ENCODE measurements around the gene LSM4. TPM values are rescaled to one million over a fixed set of nuclear protein-coding genes. Genes with fewer than 3 reads are reported as not detected.

The LSM4 gene
- total and polyA plus RNA-seq, 2 donors (not counting 3 experiments of a cell fraction or from before 2014, with no cell fraction given), result 118 to 119 TPM

DNA sequence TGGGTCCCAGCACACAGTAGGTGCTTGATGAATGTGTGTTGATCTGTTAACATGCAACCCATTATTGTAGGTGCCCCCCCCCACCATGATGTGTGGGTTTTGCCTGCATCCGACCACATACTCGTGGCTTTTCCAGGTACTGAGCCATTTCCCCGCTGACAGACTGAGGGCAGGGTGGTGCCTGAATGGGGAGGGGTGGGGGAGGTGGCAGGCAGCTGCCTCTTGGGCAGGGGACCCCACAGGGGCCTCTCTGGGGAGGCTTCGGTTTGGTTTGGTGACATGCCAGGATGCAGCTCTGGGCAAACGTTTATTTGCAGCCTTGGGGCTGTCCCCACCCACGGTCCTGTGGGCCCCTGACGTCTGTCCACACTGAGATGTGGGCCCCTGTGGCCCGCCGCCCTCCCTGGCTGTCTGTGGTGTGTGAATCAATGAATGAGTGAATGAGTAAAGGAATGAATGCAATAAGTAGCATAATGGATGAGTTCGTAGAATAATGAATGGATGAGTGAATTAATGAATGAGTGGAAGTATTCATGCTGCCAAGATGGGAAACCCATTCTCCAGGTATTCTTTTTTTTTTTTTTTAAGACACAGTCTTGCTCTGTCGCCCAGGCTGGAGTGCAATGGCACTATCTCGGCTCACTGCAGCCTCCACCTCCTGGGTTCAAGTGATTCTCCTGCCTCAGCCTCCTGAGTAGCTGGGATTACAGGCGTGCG is 32.4 kb downstream of the LSM4 start:
- Histone ChIP-seq H3K4me1 (ENCODE audit: control insufficient read depth, extremely low read depth, insufficient read depth, low read length) (peaks cover 16% of the 10 kb centered on the region), H3K4me3 (replicated peaks in 1 of 3; ENCODE audit: insufficient read depth in 1 of 3, low read depth in 1 of 3, low read length in 3 of 3) (no peak overlapping the region), H3K9ac (replicated peaks; ENCODE audit: extremely low read depth, insufficient read depth, low read length) (no peak overlapping the region), H4K20me1 (replicated peaks; ENCODE audit: control insufficient read depth, extremely low read depth, insufficient read depth, low read length) (no peaks in the 10 kb centered on the region), H3K27me3 (ENCODE audit: control insufficient read depth in 2 of 2, insufficient read depth in 2 of 2, low read length in 2 of 2) (no peaks in the 10 kb centered on the region), H3K9me1 (replicated peaks; ENCODE audit: control insufficient read depth, extremely low read depth, insufficient read depth, low read length) (no peaks in the 10 kb centered on the region), H2AFZ (ENCODE audit: low read depth, low read length) (no peak overlapping the region), H3K36me3 (ENCODE audit: control insufficient read depth in 2 of 2, extremely low read depth in 1 of 2, insufficient read depth in 2 of 2, low read length in 2 of 2) (no peaks in the 10 kb centered on the region), H3K27ac (ENCODE audit: insufficient read depth, low read depth, low read length) (no peak overlapping the region), H3K9me3 (replicated peaks; ENCODE audit: control insufficient read depth, insufficient read depth, low read length) (no peaks in the 10 kb centered on the region), H3K4me2 (ENCODE audit: insufficient read depth, low read length) (no peak overlapping the region), H3K79me2 (ENCODE audit: control insufficient read depth, insufficient read depth, low read length) (no peaks in the 10 kb centered on the region)
- TF ChIP-seq, protein P1, sequence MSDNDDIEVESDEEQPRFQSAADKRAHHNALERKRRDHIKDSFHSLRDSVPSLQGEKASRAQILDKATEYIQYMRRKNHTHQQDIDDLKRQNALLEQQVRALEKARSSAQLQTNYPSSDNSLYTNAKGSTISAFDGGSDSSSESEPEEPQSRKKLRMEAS (IDR thresholded peaks at IDR 0.05; ENCODE audit: insufficient read depth, insufficient read length), result no peak
- TF ChIP-seq GATA2 (IDR thresholded peaks at IDR 0.05; ENCODE audit: insufficient read depth, insufficient read length, low read depth, low read length) (no peak), JUN (IDR thresholded peaks at IDR 0.05; ENCODE audit: borderline replicate concordance, insufficient read depth, insufficient read length, low read depth) (no peak), FOS (IDR thresholded peaks at IDR 0.05; ENCODE audit: borderline replicate concordance, insufficient read depth, low read length) (no peak), MYC (IDR thresholded peaks at IDR 0.05; ENCODE audit: low read depth, low read length) (no peak), POLR2A (IDR thresholded peaks at IDR 0.05; ENCODE audit: low read depth, low read length) (no peak)
- TF ChIP-seq, protein P2, sequence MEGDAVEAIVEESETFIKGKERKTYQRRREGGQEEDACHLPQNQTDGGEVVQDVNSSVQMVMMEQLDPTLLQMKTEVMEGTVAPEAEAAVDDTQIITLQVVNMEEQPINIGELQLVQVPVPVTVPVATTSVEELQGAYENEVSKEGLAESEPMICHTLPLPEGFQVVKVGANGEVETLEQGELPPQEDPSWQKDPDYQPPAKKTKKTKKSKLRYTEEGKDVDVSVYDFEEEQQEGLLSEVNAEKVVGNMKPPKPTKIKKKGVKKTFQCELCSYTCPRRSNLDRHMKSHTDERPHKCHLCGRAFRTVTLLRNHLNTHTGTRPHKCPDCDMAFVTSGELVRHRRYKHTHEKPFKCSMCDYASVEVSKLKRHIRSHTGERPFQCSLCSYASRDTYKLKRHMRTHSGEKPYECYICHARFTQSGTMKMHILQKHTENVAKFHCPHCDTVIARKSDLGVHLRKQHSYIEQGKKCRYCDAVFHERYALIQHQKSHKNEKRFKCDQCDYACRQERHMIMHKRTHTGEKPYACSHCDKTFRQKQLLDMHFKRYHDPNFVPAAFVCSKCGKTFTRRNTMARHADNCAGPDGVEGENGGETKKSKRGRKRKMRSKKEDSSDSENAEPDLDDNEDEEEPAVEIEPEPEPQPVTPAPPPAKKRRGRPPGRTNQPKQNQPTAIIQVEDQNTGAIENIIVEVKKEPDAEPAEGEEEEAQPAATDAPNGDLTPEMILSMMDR (IDR thresholded peaks at IDR 0.05; ENCODE audit: extremely low read depth in 1 of 2, insufficient read depth in 1 of 2, low read depth in 1 of 2, low read length in 2 of 2), result no peak
- FAIRE-seq (no peak), DNase-seq (ENCODE audit: low read depth, low spot score) (no peak)
- dilution Hi-C loops (cut with MboI; ENCODE audit: extremely low pct_ligation_motif_present, low sequenced_read_pairs), result no loop called here
- POLR2A ChIA-PET, result interaction anchor here (4.2 kb wide), 1 partner anchor 10 kb away, joined by 100 read pairs; the partner anchor contains the start of gene JUND
- CTCF ChIA-PET, result interaction anchor here (3.8 kb wide), 1 partner anchor 10 kb away, joined by 64 read pairs; the partner anchor contains the start of gene JUND
- no TSS peak for BruUV-seq (replicated peaks)
- intact Hi-C loops (cut with micrococcal nuclease), result no loop called here
